Neuronal stem cell (in vitro differentiated cells): ENCODE data around the gene SH2D3A.
A peak's percentile ranks its signal among the peaks of the same experiment; 100 is the strongest.
"Not testable (repeated sequence)": the region's sequence is repeated elsewhere in the genome, so short reads cannot be mapped to it uniquely, and the experiment has no call there.

Experiments used
- DNase-seq: peaks from one replicate; pipeline ENCODE4 v3.0.0-alpha.2; 2013; ENCODE audit warnings: low spot score
- H2AFZ ChIP-seq: one replicate; pipeline ENCODE4 v1.6.1; 2013; ENCODE audit warnings: mild to moderate bottlenecking, low read length, inconsistent platforms
- H2AK5ac ChIP-seq: 2 replicates; pipeline ENCODE4 v1.6.1; 2013; ENCODE audit warnings: low read depth, mild to moderate bottlenecking, inconsistent platforms, low read length, moderate library complexity, mixed read lengths
- H2BK120ac ChIP-seq: 2 replicates; pipeline ENCODE4 v1.6.1; 2013; ENCODE audit warnings: low read depth, mild to moderate bottlenecking, inconsistent platforms, low read length, moderate library complexity, mixed read lengths
- H2BK12ac ChIP-seq: one replicate; pipeline ENCODE4 v1.6.1; 2013; ENCODE audit warnings: low read length, inconsistent platforms
- H2BK15ac ChIP-seq: 2 replicates; pipeline ENCODE4 v1.6.1; 2013; ENCODE audit warnings: mild to moderate bottlenecking, low read length, inconsistent platforms, mixed read lengths
- H2BK5ac ChIP-seq: one replicate; pipeline ENCODE4 v1.6.1; 2013; ENCODE audit warnings: inconsistent platforms, mild to moderate bottlenecking, low read length, moderate library complexity
- H3K14ac ChIP-seq: one replicate; pipeline ENCODE4 v1.6.1; 2013; ENCODE audit warnings: low read length, inconsistent platforms
- H3K18ac ChIP-seq: 2 replicates; pipeline ENCODE4 v1.6.1; 2013; ENCODE audit warnings: low read length, inconsistent platforms
- H3K23ac ChIP-seq: 2 replicates; pipeline ENCODE4 v1.6.1; 2013; ENCODE audit warnings: low read depth, mild to moderate bottlenecking, mixed read lengths, low read length, inconsistent platforms; ENCODE audit not compliant: poor library complexity
- H3K27ac ChIP-seq: replicated peaks from 3 replicates; pipeline ENCODE4 v1.5.1; 2013; ENCODE audit warnings: low read length, inconsistent platforms
- H3K27me3 ChIP-seq, 3 experiments: 2 replicates each; pipeline ENCODE4 v1.6.1; 2013; ENCODE audit warnings: low read length in 3 of 3, mild to moderate bottlenecking in 2 of 3, inconsistent platforms in 1 of 3, low read depth in 1 of 3, mixed read lengths in 1 of 3, moderate library complexity in 1 of 3; ENCODE audit not compliant: control insufficient read depth in 3 of 3, insufficient read depth in 3 of 3
- H3K36me3 ChIP-seq, 2 donors: replicated peaks in 1 of 2; 2 replicates each; pipeline ENCODE4 v1.6.1; 2013; ENCODE audit warnings: low read length in 2 of 2; ENCODE audit not compliant: control insufficient read depth in 2 of 2, insufficient read depth in 2 of 2
- H3K4ac ChIP-seq: 2 replicates; pipeline ENCODE4 v1.6.1; 2013; ENCODE audit warnings: inconsistent platforms, mild to moderate bottlenecking, low read length, moderate library complexity
- H3K4me1 ChIP-seq, 2 donors: 1 replicate in 1 of 2; 2 replicates in 1 of 2; pipeline ENCODE4 v1.6.1; 2013; ENCODE audit warnings: low read length in 2 of 2, low read depth in 1 of 2; ENCODE audit not compliant: control insufficient read depth in 2 of 2, insufficient read depth in 1 of 2
- H3K4me2 ChIP-seq: one replicate; pipeline ENCODE4 v1.6.1; 2013; ENCODE audit warnings: mild to moderate bottlenecking, low read length, inconsistent platforms; ENCODE audit not compliant: insufficient read depth, poor library complexity, severe bottlenecking
- H3K4me3 ChIP-seq, 2 donors: 2 replicates each; pipeline ENCODE4 v1.5.1; 2013; ENCODE audit warnings: low read length in 2 of 2, mild to moderate bottlenecking in 2 of 2, inconsistent platforms in 1 of 2, moderate library complexity in 1 of 2
- H3K79me1 ChIP-seq: one replicate; pipeline ENCODE4 v1.6.1; 2013; ENCODE audit warnings: low read depth, mild to moderate bottlenecking, inconsistent platforms, low read length, moderate library complexity
- H3K9ac ChIP-seq: one replicate; pipeline ENCODE4 v1.6.1; 2013; ENCODE audit warnings: mild to moderate bottlenecking, low read depth, low read length, inconsistent platforms; ENCODE audit not compliant: poor library complexity
- H3K9me3 ChIP-seq, 2 donors: replicated peaks in 1 of 2; 2 replicates each; pipeline versions ENCODE3 to v1.6.1; 2013; ENCODE audit warnings: low read length in 2 of 2, mild to moderate bottlenecking in 2 of 2, inconsistent platforms in 1 of 2, low read depth in 1 of 2, mixed read lengths in 1 of 2, moderate library complexity in 1 of 2; ENCODE audit not compliant: control insufficient read depth in 2 of 2, insufficient read depth in 1 of 2
- H4K8ac ChIP-seq: one replicate; pipeline ENCODE4 v1.6.1; 2013; ENCODE audit warnings: low read depth, mild to moderate bottlenecking, inconsistent platforms, low read length, moderate library complexity
- H4K91ac ChIP-seq: one replicate; pipeline ENCODE4 v1.6.1; 2013; ENCODE audit warnings: low read length, low read depth, mild to moderate bottlenecking, inconsistent platforms; ENCODE audit not compliant: poor library complexity
- WGBS, 2 donors: extraction: QIAGEN DNeasy Blood & Tissue Kit; methylation state at CpG; one replicate each; pipeline ENCODE4 v1.1.7; 2013; ENCODE audit warnings: missing lambda C conversion rate in 2 of 2, mixed read lengths in 1 of 2; ENCODE audit not compliant: insufficient read length in 2 of 2, insufficient replicate concordance in 1 of 2; ENCODE audit errors: extremely low coverage in 2 of 2; 5-methylcytosine and 5-hydroxymethylcytosine counted together

Gene SH2D3A

GRCh38 chr19:6748543-6748942 lies 18.7 kb downstream of the SH2D3A start:
- H2BK120ac ChIP-seq, H3K4me3 ChIP-seq, H3K23ac ChIP-seq, H3K9me3 ChIP-seq, H2BK12ac ChIP-seq, H2AK5ac ChIP-seq, H3K27me3 ChIP-seq, H3K4ac ChIP-seq, H4K8ac ChIP-seq, H3K79me1 ChIP-seq, DNase-seq, H3K18ac ChIP-seq, H3K9ac ChIP-seq, H4K91ac ChIP-seq, H3K14ac ChIP-seq, H2BK15ac ChIP-seq, H3K4me2 ChIP-seq, H3K27ac ChIP-seq, H2BK5ac ChIP-seq, H2AFZ ChIP-seq: not testable (repeated sequence)
- H3K4me1 ChIP-seq, result peaks cover 12 to 15% of the 10 kb centered on the region in 2 donors
- peaks cover 39 to 76% of the 10 kb centered on the region in 2 donors for H3K36me3 ChIP-seq
- WGBS, 2 donors, result no CpG with 5 or more reads among the region's 10 CpGs

DNA sequence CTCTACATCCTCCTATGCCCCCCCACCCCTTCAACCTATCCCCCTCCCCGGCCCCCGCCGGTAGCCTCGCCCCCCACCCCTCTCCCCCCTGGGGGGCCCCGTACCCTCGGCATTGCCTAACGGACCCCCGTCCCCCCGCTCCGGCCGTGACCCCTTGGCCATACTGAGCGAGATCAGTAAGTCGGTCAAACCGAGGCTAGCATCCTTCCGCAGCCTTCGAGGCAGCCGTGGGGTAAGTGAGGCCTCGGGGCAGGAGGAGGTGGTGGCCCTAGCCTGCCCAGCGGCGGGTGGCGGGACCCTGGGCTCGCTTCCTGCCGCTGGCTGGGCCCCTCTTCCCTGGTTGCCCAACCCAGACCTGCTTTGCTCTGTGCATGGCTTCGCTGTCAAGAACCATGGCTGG lies 21.3 kb downstream of the SH2D3A start:
- no peak overlapping the region for H3K4ac ChIP-seq
- H3K4me2 ChIP-seq, result no peak overlapping the region
- no peak overlapping the region for H2BK120ac ChIP-seq
- peaks cover 3 to 9% of the 10 kb centered on the region in 2 donors for H3K9me3 ChIP-seq
- peak overlapping the region; percentile 15 for H3K9ac ChIP-seq
- no peak overlapping the region for H2BK12ac ChIP-seq
- no peak overlapping the region for H2BK5ac ChIP-seq
- no CpG with 5 or more reads among the region's 24 CpGs for WGBS, 2 donors
- no peak overlapping the region for H3K27ac ChIP-seq
- peak overlapping the region; percentile 59 for H3K23ac ChIP-seq
- H3K36me3 ChIP-seq, result peaks cover 31 to 64% of the 10 kb centered on the region in 2 donors
- H4K8ac ChIP-seq, result no peak overlapping the region
- H3K27me3 ChIP-seq, result no peaks in the 10 kb centered on the region
- no peak overlapping the region for H4K91ac ChIP-seq
- H2AFZ ChIP-seq, result no peak overlapping the region
- no peak overlapping the region for H3K4me3 ChIP-seq
- H3K4me1 ChIP-seq, result peaks cover 20 to 21% of the 10 kb centered on the region in 2 donors
- no peak overlapping the region for H2BK15ac ChIP-seq
- H3K79me1 ChIP-seq, result no peaks in the 10 kb centered on the region
- H3K18ac ChIP-seq, result peak overlapping the region; percentile 77
- no peak overlapping the region for H2AK5ac ChIP-seq
- no peak overlapping the region for H3K14ac ChIP-seq
- no peak for DNase-seq

GRCh38 chr19:6744381-6745301 lies 22.6 kb downstream of the SH2D3A start:
- Histone ChIP-seq H2BK12ac (peak overlapping the region; percentile 41), H3K4me3 (no peak overlapping the region), H2AK5ac (peak overlapping the region; percentile 98), H4K8ac (peak overlapping the region; percentile 98), H4K91ac (peak overlapping the region; percentile 11), H3K27me3 (no peaks in the 10 kb centered on the region), H2BK120ac (peak overlapping the region; percentile 61), H3K36me3 (peaks cover 25 to 53% of the 10 kb centered on the region in 2 donors), H2BK15ac (peak overlapping the region; percentile 91), H2BK5ac (peak overlapping the region; percentile 95), H3K4me2 (peak overlapping the region; percentile 31), H3K27ac (peak overlapping the region; percentile 92), H3K4me1 (peaks cover 20 to 22% of the 10 kb centered on the region in 2 donors), H3K14ac (peak overlapping the region; percentile 63), H3K79me1 (no peaks in the 10 kb centered on the region), H3K9ac (peak overlapping the region; percentile 18), H3K23ac (no peak overlapping the region), H3K9me3 (peaks cover 3 to 9% of the 10 kb centered on the region in 2 donors), H3K4ac (peak overlapping the region; percentile 54), H3K18ac (peak overlapping the region; percentile 94), H2AFZ (peak overlapping the region; percentile 39)
- no CpG with 5 or more reads among the region's 41 CpGs for WGBS, 2 donors
- DNase-seq, result no peak

- Histone ChIP-seq H3K27ac (peak overlapping the region; percentile 92), H3K4me1 (peaks cover 24 to 26% of the 10 kb centered on the region in 2 donors), H3K18ac (peak overlapping the region; percentile 94), H2AK5ac (peak overlapping the region; percentile 98), H3K14ac (no peak overlapping the region), H2BK15ac (peak overlapping the region; percentile 91), H3K4me2 (peak overlapping the region; percentile 31), H3K27me3 (no peaks in the 10 kb centered on the region), H4K91ac (no peak overlapping the region), H2BK12ac (peak overlapping the region; percentile 41), H2BK5ac (peak overlapping the region; percentile 95), H3K36me3 (peaks cover 20 to 45% of the 10 kb centered on the region in 2 donors), H2AFZ (peak overlapping the region; percentile 39), H2BK120ac (peak overlapping the region; percentile 61), H3K4me3 (no peak overlapping the region), H3K9ac (no peak overlapping the region), H3K9me3 (peaks cover 3 to 9% of the 10 kb centered on the region in 2 donors), H3K79me1 (no peaks in the 10 kb centered on the region), H4K8ac (no peak overlapping the region), H3K4ac (no peak overlapping the region), H3K23ac (no peak overlapping the region)
- DNase-seq, result peak; percentile 58
- no CpG with 5 or more reads among the region's 15 CpGs for WGBS, 2 donors
Measured at GRCh38 chr19:6743714-6744380, 23.4 kb downstream of the SH2D3A start.
